ENCODE measurements around the gene SMIM44. TPM values are rescaled to one million over a fixed set of nuclear protein-coding genes. Genes with fewer than 3 reads are reported as not detected.

Gene SMIM44
- total RNA-seq, 2 experiments from 2014 or later = not detected

DNA sequence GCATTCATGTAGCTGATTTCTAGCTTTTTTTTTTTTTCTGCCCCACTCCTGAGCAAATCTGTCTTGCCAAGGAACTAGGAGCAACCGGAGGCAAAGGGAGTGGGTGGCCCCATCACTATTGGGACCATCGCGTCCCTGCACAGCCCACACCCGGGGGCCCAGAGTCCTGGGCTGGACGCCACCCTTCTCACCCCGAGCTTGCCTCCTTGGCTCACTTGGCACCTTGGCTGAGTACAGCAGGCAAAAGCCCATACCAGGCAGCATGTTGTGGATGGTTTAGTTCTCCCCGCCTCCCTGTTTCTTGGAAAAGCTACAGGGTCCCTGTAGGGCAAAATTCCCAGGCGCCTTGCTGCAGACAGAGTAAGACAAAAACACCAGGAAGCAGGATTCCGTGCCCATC, 16.6 kb downstream of the SMIM44 start:
- POLR2A ChIA-PET = no interaction called here
- CTCF ChIA-PET = interaction anchor here (0.9 kb wide), 1 partner anchor 158 kb away, joined by 3 read pairs; no protein-coding TSS in a partner anchor

DNA sequence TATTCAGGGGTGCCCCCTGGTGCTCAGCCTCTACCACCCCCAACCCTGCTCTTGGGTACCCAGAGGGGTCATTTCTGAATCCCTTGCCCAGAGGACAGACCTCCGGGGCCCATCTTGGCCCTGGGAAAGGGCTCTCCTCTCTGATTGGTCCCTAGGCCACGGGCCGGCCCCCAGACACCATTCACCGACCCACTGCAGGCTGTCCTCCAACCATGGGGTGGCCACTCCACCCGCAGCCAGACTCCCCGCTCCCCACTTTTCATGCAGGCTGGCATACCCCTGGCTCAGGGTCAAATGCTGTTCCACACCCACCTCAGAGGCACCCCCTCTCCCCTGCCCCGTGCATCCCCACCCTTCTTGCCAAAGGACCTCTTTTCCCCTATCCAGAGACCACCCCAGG, 17.7 kb downstream of the SMIM44 start:
- ChIA-PET POLR2A (interaction anchor here (0.6 kb wide), 1 partner anchor 12 kb away, joined by 9 read pairs; no protein-coding TSS in a partner anchor), CTCF (interaction anchor here (1.0 to 2.2 kb wide), 2 partner anchors 19 to 160 kb away, joined by 3 to 7 read pairs; no protein-coding TSS in a partner anchor)

- POLR2A ChIA-PET = interaction anchor here (0.6 kb wide), 2 partner anchors 12 to 126 kb away, joined by 3 to 9 read pairs; no protein-coding TSS in a partner anchor
- CTCF ChIA-PET = interaction anchor here (0.6 to 2.2 kb wide), 4 partner anchors 20 to 225 kb away, joined by 3 to 7 read pairs (median 4); no protein-coding TSS in a partner anchor
These were observed 18.5 kb downstream of the SMIM44 start for GRCh38 chr19:3464587-3465235.

DNA sequence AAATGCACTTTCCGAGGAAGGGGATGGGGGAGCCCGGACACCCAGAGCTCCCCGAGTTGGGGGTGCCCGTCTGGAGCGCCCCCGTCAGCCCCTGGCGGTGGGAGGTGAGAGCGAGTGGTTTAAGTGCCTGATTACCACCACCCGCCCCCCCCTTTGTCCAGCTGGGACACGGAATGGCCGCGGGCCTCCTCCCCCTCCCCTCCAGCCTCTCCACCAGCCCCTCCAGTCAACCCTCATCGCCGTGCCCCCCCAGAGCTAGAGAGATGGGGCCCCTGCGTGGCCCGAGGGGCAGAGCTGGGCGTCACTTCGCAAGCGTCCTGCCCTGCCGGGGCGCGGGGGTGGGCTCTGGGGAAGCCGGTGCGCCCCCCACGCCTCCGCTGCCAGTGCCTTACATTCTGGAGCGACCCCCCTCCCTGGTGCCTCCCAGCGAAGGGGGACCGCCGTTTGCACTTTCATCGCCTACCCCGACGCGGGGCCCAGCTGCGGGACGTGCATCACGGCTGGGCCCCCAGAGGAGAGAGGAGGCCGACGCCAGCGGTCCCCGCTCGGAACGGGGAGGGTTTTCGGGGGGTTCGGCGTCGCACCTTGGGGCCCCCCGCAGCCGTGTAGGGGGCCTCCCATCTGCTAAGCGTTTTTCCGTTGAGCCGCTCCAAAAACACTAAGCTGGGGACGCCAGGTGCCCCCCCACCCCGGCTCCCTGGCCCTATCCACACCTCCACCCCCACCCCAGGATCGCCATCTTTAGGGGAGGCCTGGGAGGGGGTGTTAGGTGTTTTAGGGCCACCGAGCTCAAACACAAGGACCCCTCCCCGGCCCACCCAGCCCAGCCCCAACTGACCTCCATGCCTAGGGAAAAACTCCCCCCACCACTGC, 19.3 kb downstream of the SMIM44 start:
- POLR2A ChIA-PET = interaction anchor here (0.6 kb wide), 1 partner anchor 126 kb away, joined by 3 read pairs; no protein-coding TSS in a partner anchor

GRCh38 chr19:3462991-3463713, 20.1 kb downstream of the SMIM44 start:
- POLR2A ChIA-PET = no interaction called here
- CTCF ChIA-PET = interaction anchor here (2.2 kb wide), 1 partner anchor 22 kb away, joined by 7 read pairs; no protein-coding TSS in a partner anchor

More for the DNA sequence above, 19.3 kb downstream of the SMIM44 start:
- CTCF ChIA-PET = interaction anchor here (0.6 to 2.2 kb wide), 3 partner anchors 21 to 225 kb away, joined by 3 to 7 read pairs (median 4); no protein-coding TSS in a partner anchor

GRCh38 chr19:3459965-3460582, 23.2 kb downstream of the SMIM44 start:
- ChIA-PET POLR2A (no interaction called here), CTCF (interaction anchor here (0.7 kb wide), 1 partner anchor 144 kb away, joined by 3 read pairs; no protein-coding TSS in a partner anchor)

GRCh38 chr19:3459089-3459881, 24.0 kb downstream of the SMIM44 start:
- ChIA-PET CTCF (interaction anchor here (0.6 kb wide), 1 partner anchor 26 kb away, joined by 3 read pairs; no protein-coding TSS in a partner anchor), POLR2A (no interaction called here)

DNA sequence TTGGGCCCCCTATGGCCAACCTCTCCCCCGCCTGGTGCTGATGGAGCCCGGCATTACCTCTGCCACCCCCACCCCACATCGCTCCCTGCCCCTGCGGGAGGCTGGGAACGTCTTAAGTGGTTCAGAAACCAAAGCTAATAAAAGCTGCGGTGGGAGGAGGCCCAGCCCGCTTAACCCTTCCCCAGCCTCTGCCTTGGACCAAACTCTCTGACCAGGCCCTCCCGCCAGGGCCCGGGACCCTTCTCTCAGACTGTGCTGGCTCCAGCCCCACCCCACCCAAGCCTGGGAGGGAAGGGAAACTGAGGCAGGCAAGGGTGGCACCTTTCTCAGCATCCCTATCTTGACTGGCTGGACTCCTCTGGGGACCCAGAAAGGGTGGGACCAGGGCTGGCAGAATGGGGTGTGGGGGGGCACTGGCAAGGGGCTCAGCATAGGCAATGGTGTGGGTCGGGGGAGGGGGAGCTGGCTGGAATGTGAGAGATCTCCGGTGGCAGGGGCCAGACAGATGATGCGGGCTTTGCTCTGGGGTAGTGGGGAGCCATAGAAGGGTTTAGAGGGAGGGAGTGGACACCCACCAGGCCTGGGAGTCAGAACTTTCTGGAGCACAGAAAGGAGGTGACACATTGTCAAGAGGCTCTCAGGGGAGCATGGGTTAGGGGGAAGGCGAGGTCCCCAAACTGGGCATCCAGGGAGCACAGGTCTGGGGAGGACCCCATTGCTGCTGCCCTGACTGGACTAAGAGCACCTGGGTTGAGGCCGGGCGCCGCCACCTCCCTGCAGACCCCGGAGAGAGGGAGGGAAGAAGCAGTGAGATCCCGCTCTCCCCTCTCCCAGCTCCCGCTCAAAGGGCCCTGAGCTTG, 24.8 kb downstream of the SMIM44 start:
- ChIA-PET POLR2A (no interaction called here), CTCF (interaction anchor here (0.6 kb wide), 1 partner anchor 27 kb away, joined by 3 read pairs; no protein-coding TSS in a partner anchor)

DNA sequence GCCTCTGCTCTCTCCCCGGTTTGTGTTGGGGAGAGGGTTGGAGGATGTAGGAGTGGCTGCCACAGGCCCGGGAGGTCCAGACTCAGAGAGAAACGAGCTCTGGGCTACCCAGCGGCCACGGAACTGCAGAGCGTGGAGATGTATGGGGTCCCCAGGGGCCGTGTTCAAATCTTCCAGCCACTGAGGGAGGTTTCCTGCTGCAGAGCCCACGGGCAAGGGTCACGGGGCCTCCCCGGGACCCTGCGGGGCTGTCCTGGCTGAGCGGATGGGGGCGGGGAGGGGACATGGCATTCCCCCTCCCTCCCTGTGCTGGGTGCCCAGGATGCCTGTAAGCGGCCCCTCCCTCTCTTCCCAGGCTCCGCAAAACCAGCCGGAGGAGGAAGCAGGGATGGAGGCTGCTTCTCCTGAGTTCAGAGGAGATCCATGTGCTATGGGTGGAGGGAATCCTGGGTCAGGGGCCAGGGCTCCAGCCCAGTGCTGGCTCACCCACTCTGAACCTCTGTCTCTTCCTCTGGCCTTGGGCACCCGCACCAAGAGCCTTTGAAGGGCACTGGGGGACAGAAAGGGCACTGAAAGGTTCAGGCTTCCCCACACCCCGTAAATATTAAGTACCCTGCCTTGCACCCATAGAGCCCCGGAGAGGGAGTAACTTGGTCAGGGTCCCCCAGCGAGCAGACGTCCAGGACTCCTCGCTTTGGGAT, 25.6 kb downstream of the SMIM44 start:
- ChIA-PET POLR2A (no interaction called here), CTCF (no interaction called here)

- ChIA-PET CTCF (no interaction called here), POLR2A (no interaction called here)
These were observed 26.2 kb downstream of the SMIM44 start for GRCh38 chr19:3456925-3457527.

- ChIA-PET POLR2A (no interaction called here), CTCF (no interaction called here)
These were observed 27.2 kb downstream of the SMIM44 start for GRCh38 chr19:3455960-3456601.

DNA sequence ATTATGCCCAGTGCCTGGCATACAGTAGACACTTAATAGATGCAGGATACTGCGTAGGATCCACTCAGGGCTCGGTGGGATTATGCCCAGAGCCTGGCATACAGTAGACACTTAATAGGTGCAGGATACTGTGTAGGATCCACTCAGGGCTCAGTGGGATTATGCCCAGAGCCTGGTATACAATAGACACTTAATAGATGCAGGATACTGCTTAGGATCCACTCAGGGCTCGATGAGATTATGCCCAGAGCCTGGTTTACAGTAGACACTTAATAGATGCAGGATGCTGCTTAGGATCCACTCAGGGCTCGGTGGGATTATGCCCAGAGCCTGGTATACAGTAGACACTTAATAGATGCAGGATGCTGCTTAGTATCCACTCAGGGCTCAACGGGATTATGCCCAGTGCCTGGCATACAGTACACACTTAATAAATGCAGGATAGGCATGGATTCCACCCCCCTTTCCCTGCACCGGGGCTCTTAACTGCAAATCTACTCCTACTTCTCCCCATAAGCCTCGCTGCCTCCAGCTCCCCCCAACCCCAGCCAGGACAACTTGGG, 27.8 kb downstream of the SMIM44 start:
- CTCF ChIA-PET = no interaction called here
- POLR2A ChIA-PET = no interaction called here

- ChIA-PET CTCF (no interaction called here), POLR2A (no interaction called here)
These were observed 28.4 kb downstream of the SMIM44 start for GRCh38 chr19:3454656-3455392.

DNA sequence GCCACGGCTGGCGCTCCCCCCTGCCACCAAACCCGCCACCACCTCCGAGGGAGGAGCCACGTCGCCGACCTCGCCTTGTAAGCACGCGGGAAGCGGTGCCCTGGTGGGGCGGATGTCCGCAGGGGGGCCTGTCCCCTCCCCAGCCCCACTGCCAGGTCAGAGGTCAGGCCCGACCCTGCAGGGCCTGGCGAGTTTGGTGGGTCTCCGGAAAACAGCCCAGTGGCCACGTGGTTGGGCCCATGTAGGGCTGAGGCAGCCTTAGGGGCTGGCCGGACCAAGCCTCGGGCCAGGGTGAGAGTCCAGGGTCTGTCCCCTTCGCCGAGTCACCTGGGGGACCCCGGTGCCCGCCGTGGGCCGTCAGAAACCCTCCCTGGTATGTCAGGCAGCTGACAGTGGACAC, 29.4 kb downstream of the SMIM44 start:
- POLR2A ChIA-PET = no interaction called here
- CTCF ChIA-PET = no interaction called here

DNA sequence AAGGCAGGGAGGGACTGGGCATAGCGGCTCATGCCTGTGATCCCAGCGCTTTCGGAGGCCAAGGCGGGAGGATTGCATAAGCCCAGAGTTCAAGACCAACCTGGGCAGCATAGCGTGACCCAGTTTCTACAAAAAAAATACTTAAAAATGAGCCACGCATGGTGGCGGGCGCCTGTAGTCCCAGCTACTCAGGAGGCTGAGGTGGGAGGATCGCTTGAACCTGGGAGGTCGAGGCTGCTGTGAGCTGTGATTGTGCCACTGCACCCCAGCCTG, 30.4 kb downstream of the SMIM44 start:
- ChIA-PET POLR2A (interaction anchor here (0.6 kb wide), 1 partner anchor 12 kb away, joined by 9 read pairs; no protein-coding TSS in a partner anchor), CTCF (interaction anchor here (0.6 kb wide), 1 partner anchor 535 kb away, joined by 5 read pairs; no protein-coding TSS in a partner anchor)

Measured in activated CD8-positive, alpha-beta memory T cell treated with anti-CD3 and anti-CD28 coated beads for 36 hours (primary cell).